NCI-H1105 (cell line): ENCODE results near the gene NUDCD2.

Experiments used
- DNase-seq: peaks from one replicate; lab custom pipeline; 2025; lab: John Stamatoyannopoulos, UW

NUDCD2 gene

GRCh38 chr5:163459819-163460561 lies at the start of gene NUDCD2:
Gene NUDCD2, minus strand, starts transcription at chr5:163460102. Its CDS starts 52 bp downstream, at chr5:163460050.
- DNase-seq: peak; percentile 84

GRCh38 chr5:163509291-163509951 lies 49.5 kb upstream of the NUDCD2 start:
- peak; percentile 51 for DNase-seq

GRCh38 chr5:163508753-163509152 lies 48.9 kb upstream of the NUDCD2 start:
- no peak for DNase-seq

GRCh38 chr5:163506726-163507125 lies 46.8 kb upstream of the NUDCD2 start:
- DNase-seq: no peak

- DNase-seq: no peak
Measured at GRCh38 chr5:163506095-163506457, 46.2 kb upstream of the NUDCD2 start.

- peak; percentile 66 for DNase-seq
Measured at GRCh38 chr5:163505368-163506094, 45.6 kb upstream of the NUDCD2 start, which contains the start of gene MAT2B. Gene MAT2B, plus strand, starts transcription at chr5:163505619. Its CDS starts 68 bp downstream, at chr5:163505687.

- no peak for DNase-seq
Measured at GRCh38 chr5:163505049-163505367, 45.1 kb upstream of the NUDCD2 start.

GRCh38 chr5:163504079-163504931 lies 44.4 kb upstream of the NUDCD2 start:
- no peak for DNase-seq

GRCh38 chr5:163503106-163504078 lies 43.5 kb upstream of the NUDCD2 start:
- no peak for DNase-seq

GRCh38 chr5:163502521-163502920 lies 42.6 kb upstream of the NUDCD2 start:
- DNase-seq: no peak

- no peak for DNase-seq
Measured at GRCh38 chr5:163498886-163499285, 39.0 kb upstream of the NUDCD2 start.

- DNase-seq: no peak
Measured at GRCh38 chr5:163497315-163497714, 37.4 kb upstream of the NUDCD2 start.

GRCh38 chr5:163496286-163496685 lies 36.4 kb upstream of the NUDCD2 start:
- DNase-seq: no peak

- DNase-seq: no peak
Measured at GRCh38 chr5:163489745-163490075, 29.8 kb upstream of the NUDCD2 start.

GRCh38 chr5:163489055-163489744 lies 29.3 kb upstream of the NUDCD2 start:
- DNase-seq: no peak

- no peak for DNase-seq
Measured at GRCh38 chr5:163478982-163479271, 19.0 kb upstream of the NUDCD2 start.

- no peak for DNase-seq
Measured at GRCh38 chr5:163478126-163478981, 18.5 kb upstream of the NUDCD2 start.

- DNase-seq: no peak
Measured at GRCh38 chr5:163475411-163475810, 15.5 kb upstream of the NUDCD2 start.

GRCh38 chr5:163473635-163474243 lies 13.8 kb upstream of the NUDCD2 start:
- no peak for DNase-seq
